Lower leg skin (tissue), 3 donors: ENCODE data around the gene ATF6.
"Not testable (repeated sequence)": the region's sequence is repeated elsewhere in the genome, so short reads cannot be mapped to it uniquely, and the experiment has no call there.

Experiments used
- CTCF ChIP-seq, 3 donors: fragments of 450-650 bp; IDR thresholded peaks; one replicate each; pipeline ENCODE4 v1.5.1; 2016; ENCODE audit warnings: antibody characterized with exemption in 3 of 3, mild to moderate bottlenecking in 3 of 3, moderate library complexity in 2 of 3
- POLR2A ChIP-seq, 2 donors: fragments of 450-650 bp; IDR thresholded peaks; one replicate each; pipeline ENCODE4 v1.6.1; 2016 to 2017; ENCODE audit warnings: antibody characterized with exemption in 2 of 2, mild to moderate bottlenecking in 1 of 2, moderate library complexity in 1 of 2

GRCh38 chr1:161769673-161770045 is 3.5 kb downstream of the ATF6 start:
- not testable (repeated sequence) for TF ChIP-seq CTCF, POLR2A (IDR thresholded peaks at IDR 0.05)
